Central memory CD8-positive, alpha-beta T cell (primary cell): ENCODE results near the gene EXOC3L4.
A peak's percentile ranks its signal among the peaks of the same experiment; 100 is the strongest.

Experiments
- ATAC-seq: fragments of 150-1000 bp; cut with Tn5 transposase; replicated peaks from 2 replicates; pipeline ENCODE4 v1.10.0; 2022; ENCODE audit warnings: mild to moderate bottlenecking, moderate FRiP score, moderate number of reproducible peaks; ENCODE audit not compliant: poor library complexity, severe bottlenecking; ENCODE audit errors: extremely low read depth
- DNase-seq, 2 donors: peaks; one replicate each; pipeline ENCODE4 v3.0.0; 2021; ENCODE audit warnings: low spot score in 2 of 2
- H3K27ac Mint-ChIP-seq: one replicate; pipeline ENCODE4 v1.8.0; 2022; ENCODE audit warnings: low read depth, mild to moderate bottlenecking, moderate library complexity, mixed read lengths
- H3K27me3 Mint-ChIP-seq: one replicate; pipeline ENCODE4 v1.8.0; 2022; ENCODE audit warnings: mixed read lengths
- H3K36me3 Mint-ChIP-seq: one replicate; pipeline ENCODE4 v1.8.0; 2022; ENCODE audit warnings: mild to moderate bottlenecking, moderate library complexity, mixed read lengths; ENCODE audit not compliant: insufficient read depth
- H3K4me1 Mint-ChIP-seq: one replicate; pipeline ENCODE4 v1.8.0; 2022; ENCODE audit warnings: mixed read lengths
- H3K4me3 Mint-ChIP-seq: one replicate; pipeline ENCODE4 v1.8.0; 2022; ENCODE audit warnings: mild to moderate bottlenecking, moderate library complexity, mixed read lengths
- H3K9me3 Mint-ChIP-seq: one replicate; pipeline ENCODE4 v1.8.0; 2022; ENCODE audit warnings: mixed read lengths

The EXOC3L4 gene

GRCh38 chr14:103089386-103090335, 4.9 kb upstream of the EXOC3L4 start:
- no peak for ATAC-seq
- no peak for DNase-seq
- no peaks in the 10 kb centered on the region for H3K36me3 Mint-ChIP-seq
- no peak overlapping the region for H3K4me3 Mint-ChIP-seq
- H3K27ac Mint-ChIP-seq, result no peak overlapping the region
- H3K9me3 Mint-ChIP-seq, result no peaks in the 10 kb centered on the region
- no peaks in the 10 kb centered on the region for H3K4me1 Mint-ChIP-seq
- peaks cover 10% of the 10 kb centered on the region for H3K27me3 Mint-ChIP-seq

GRCh38 chr14:103090481-103091020, 4.0 kb upstream of the EXOC3L4 start:
- peak overlapping the region; percentile 54 for H3K4me3 Mint-ChIP-seq
- ATAC-seq, result no peak
- peaks cover 10% of the 10 kb centered on the region for H3K27me3 Mint-ChIP-seq
- no peaks in the 10 kb centered on the region for H3K4me1 Mint-ChIP-seq
- DNase-seq, result no peak
- H3K9me3 Mint-ChIP-seq, result no peaks in the 10 kb centered on the region
- no peaks in the 10 kb centered on the region for H3K36me3 Mint-ChIP-seq
- H3K27ac Mint-ChIP-seq, result no peak overlapping the region

GRCh38 chr14:103091041-103091882, 3.3 kb upstream of the EXOC3L4 start:
- DNase-seq (peak; percentile 51), ATAC-seq (peak; percentile 88)
- peaks cover 11% of the 10 kb centered on the region for H3K27me3 Mint-ChIP-seq
- H3K4me3 Mint-ChIP-seq, result peak overlapping the region; percentile 54
- H3K27ac Mint-ChIP-seq, result no peak overlapping the region
- H3K9me3 Mint-ChIP-seq, result no peaks in the 10 kb centered on the region
- H3K36me3 Mint-ChIP-seq, result no peaks in the 10 kb centered on the region
- H3K4me1 Mint-ChIP-seq, result no peaks in the 10 kb centered on the region

- H3K9me3 Mint-ChIP-seq, result no peaks in the 10 kb centered on the region
- H3K4me3 Mint-ChIP-seq, result peak overlapping the region; percentile 44
- peaks cover 12% of the 10 kb centered on the region for H3K27me3 Mint-ChIP-seq
- no peak for DNase-seq
- H3K27ac Mint-ChIP-seq, result no peak overlapping the region
- no peaks in the 10 kb centered on the region for H3K36me3 Mint-ChIP-seq
- H3K4me1 Mint-ChIP-seq, result no peaks in the 10 kb centered on the region
- ATAC-seq, result no peak
Measured at GRCh38 chr14:103091883-103092222, 2.7 kb upstream of the EXOC3L4 start.

- peaks cover 19% of the 10 kb centered on the region for H3K27me3 Mint-ChIP-seq
- no peak overlapping the region for H3K4me3 Mint-ChIP-seq
- H3K36me3 Mint-ChIP-seq, result no peaks in the 10 kb centered on the region
- no peak for DNase-seq
- H3K4me1 Mint-ChIP-seq, result no peaks in the 10 kb centered on the region
- no peaks in the 10 kb centered on the region for H3K9me3 Mint-ChIP-seq
- no peak overlapping the region for H3K27ac Mint-ChIP-seq
- no peak for ATAC-seq
Measured at GRCh38 chr14:103093856-103094405, 594 bp upstream of the EXOC3L4 start.

- Mint-ChIP-seq H3K4me1 (no peaks in the 10 kb centered on the region), H3K36me3 (no peaks in the 10 kb centered on the region), H3K4me3 (no peak overlapping the region), H3K9me3 (no peaks in the 10 kb centered on the region), H3K27ac (no peak overlapping the region), H3K27me3 (peaks cover 19% of the 10 kb centered on the region)
- no peak for ATAC-seq
- no peak for DNase-seq
Measured at GRCh38 chr14:103095210-103095778, 769 bp downstream of the EXOC3L4 start.

GRCh38 chr14:103096387-103096786, 1.9 kb downstream of the EXOC3L4 start:
- H3K36me3 Mint-ChIP-seq, result no peaks in the 10 kb centered on the region
- H3K4me1 Mint-ChIP-seq, result no peaks in the 10 kb centered on the region
- H3K27ac Mint-ChIP-seq, result no peak overlapping the region
- ATAC-seq (no peak), DNase-seq (no peak)
- no peaks in the 10 kb centered on the region for H3K9me3 Mint-ChIP-seq
- peaks cover 25% of the 10 kb centered on the region for H3K27me3 Mint-ChIP-seq
- no peak overlapping the region for H3K4me3 Mint-ChIP-seq

GRCh38 chr14:103097244-103097993, 2.9 kb downstream of the EXOC3L4 start:
- Mint-ChIP-seq H3K27ac (no peak overlapping the region), H3K9me3 (no peaks in the 10 kb centered on the region), H3K4me3 (no peak overlapping the region), H3K36me3 (no peaks in the 10 kb centered on the region), H3K4me1 (no peaks in the 10 kb centered on the region), H3K27me3 (peaks cover 30% of the 10 kb centered on the region)
- DNase-seq (no peak), ATAC-seq (no peak)

- Mint-ChIP-seq H3K36me3 (no peaks in the 10 kb centered on the region), H3K27me3 (peaks cover 34% of the 10 kb centered on the region), H3K27ac (no peak overlapping the region), H3K4me1 (no peaks in the 10 kb centered on the region), H3K9me3 (no peaks in the 10 kb centered on the region), H3K4me3 (no peak overlapping the region)
- ATAC-seq (no peak), DNase-seq (no peak)
Measured at GRCh38 chr14:103097994-103098957, 3.8 kb downstream of the EXOC3L4 start.

GRCh38 chr14:103099081-103099732, 4.7 kb downstream of the EXOC3L4 start:
- no peaks in the 10 kb centered on the region for H3K4me1 Mint-ChIP-seq
- H3K27me3 Mint-ChIP-seq, result peaks cover 40% of the 10 kb centered on the region
- H3K27ac Mint-ChIP-seq, result no peak overlapping the region
- DNase-seq (no peak), ATAC-seq (no peak)
- no peaks in the 10 kb centered on the region for H3K9me3 Mint-ChIP-seq
- no peak overlapping the region for H3K4me3 Mint-ChIP-seq
- no peaks in the 10 kb centered on the region for H3K36me3 Mint-ChIP-seq
